ENCODE results near the gene CCDC194.
A peak's percentile ranks its signal among the peaks of the same experiment; 100 is the strongest.

Gene CCDC194

DNA sequence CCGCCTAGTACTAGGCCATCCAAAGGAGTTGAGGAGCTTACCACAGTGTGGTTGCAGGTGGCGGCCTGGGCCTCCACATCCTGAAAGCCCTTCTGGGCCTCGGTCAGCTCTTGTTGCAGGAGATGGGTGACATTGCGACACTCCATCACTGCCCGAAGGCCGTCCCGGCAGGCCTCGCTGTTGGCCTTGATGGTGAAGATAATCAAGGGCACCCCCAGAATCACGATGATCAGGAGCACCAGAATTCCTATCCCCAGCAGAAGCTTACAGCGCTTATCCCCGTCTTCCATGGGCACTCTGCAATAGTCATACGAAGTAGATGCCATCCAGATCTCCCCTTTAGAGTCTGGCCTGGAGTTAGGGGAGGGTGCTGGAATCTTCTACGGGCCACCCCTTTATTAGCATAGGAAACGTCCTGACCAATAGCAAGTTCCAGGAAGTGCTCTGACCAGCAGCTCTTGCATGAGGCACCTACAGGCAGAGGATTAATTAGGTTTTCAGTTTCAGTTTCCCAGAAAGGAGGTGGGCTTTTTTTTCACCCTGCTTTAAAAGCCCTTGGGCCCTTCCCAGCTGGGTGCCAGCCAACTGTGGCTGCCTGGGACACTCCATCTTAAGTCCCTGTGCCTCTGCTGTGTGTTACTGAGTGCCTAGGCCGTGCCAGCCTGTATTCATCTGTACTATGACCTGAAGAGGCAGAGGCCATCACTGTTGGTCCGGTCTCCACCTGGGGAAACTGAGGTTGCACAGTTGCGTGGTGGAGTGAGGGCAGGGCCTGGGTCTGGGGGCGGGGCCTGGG is 11.5 kb upstream of the CCDC194 start, which contains the start of gene BST2:
Gene BST2 (minus strand): TSS at position 381 of the 796 bp plus-strand sequence. CDS start 55 bp downstream, at position 326.
- DNase-seq, result no peak

DNA sequence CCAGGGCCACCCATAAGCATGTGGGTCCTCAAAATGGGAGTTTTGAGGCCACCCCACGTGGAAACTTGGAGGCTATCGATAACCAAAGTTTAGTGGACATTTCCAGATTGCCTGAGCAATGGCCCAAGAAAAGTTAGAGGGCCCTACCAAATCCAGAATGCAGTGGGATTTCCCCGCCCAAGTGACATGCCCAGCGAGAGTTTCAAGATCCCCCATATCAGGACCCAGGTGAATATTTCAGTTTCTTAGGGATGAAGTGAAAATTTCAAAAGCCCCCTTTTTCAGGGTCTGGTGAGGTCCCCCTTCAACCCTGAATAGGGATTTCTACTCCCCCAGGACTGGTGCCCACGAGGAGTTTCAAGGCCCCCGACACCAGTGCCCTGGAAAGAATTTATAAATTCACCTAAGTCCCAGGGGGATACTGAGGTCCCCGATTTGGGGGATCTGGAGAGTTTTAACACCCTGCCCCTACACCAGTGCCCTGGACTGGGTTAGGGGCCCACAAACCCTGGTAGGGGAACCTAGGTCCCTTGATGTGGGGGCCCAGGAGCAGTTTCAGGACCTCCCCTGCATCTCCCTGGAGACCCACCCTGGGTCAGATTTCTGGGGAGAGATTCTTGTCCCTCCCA is 10.7 kb upstream of the CCDC194 start:
- DNase-seq, result no peak

DNA sequence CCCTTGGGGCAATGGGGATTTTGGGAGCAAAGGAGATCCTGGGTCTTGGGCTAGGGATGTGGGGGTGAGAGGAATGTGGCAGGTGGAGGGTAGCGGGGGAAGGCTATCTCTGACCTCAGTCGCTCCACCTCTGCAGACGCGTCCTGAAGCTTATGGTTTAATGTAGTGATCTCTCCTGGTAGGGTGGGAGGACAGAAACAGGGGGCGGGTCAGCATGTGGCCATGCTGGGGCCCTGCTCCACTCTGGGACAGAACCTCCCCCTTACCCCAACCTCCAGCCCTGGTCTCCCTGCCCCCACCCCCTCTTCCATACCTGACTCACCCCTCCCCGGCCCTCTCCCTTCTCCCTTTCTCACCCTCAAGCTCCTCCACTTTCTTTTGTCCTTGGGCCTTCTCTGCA is 10.0 kb upstream of the CCDC194 start:
- DNase-seq, result no peak

DNA sequence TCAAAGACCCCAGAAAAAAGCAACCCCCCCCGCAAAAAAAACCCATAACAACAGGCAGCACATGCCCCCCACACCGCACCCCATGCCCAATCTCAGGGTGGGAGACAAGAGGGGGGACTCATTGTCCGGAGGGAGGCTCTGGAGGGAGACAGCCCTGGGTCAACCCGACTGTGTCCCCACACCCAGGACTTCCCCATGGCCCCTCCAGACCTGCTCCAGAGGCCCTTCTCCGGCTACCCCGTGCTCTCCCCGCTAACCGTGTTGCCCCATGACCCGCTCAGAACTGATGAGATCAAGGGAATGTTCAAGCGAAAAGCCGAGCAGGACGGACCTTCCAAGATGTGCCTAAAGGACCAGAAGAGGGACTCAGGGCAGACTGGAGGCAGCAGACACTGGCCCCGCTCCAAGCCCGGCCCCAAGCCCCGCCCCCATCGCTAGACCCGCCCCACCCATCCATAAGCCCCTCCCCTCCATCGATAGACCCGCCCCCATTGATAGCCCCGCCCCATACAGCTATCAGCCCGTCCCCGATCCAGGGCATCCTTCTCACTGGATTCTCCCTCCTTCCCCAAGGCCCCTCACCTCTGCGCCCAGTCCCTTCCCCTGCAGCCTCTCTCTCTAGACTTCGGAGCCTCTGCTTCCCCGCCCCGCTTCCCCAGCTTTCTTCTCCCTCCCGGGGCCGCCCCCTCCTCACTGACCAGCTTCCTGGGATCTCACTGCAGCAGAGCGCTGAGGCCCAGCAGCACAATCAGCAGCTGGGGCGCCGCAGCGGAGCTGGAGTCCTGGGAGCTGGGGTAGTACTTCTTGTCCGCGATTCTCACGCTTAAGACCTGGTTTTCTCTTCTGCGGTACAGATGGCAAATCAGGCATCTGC is 9.2 kb upstream of the CCDC194 start:
- DNase-seq, result no peak

DNA sequence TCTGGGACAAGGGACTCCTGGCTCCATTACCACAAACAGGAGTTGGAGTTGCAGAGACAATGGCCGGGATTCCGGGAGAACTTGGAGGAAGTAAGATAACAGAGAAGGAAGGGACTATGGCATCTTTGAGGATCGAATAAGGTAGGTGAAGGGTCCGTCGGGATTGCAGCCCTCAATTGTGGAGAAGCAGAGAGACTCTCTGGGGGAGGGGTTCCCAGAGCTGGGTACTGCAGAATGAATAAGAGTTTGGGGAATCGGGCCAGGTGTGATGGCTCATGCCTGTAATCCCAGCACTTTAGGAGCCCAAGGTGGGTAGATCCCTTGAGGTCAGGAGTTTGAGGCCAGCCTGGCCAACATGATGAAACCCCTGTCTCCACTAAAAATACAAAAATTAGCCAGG is 7.6 kb upstream of the CCDC194 start:
- no peak for DNase-seq

DNA sequence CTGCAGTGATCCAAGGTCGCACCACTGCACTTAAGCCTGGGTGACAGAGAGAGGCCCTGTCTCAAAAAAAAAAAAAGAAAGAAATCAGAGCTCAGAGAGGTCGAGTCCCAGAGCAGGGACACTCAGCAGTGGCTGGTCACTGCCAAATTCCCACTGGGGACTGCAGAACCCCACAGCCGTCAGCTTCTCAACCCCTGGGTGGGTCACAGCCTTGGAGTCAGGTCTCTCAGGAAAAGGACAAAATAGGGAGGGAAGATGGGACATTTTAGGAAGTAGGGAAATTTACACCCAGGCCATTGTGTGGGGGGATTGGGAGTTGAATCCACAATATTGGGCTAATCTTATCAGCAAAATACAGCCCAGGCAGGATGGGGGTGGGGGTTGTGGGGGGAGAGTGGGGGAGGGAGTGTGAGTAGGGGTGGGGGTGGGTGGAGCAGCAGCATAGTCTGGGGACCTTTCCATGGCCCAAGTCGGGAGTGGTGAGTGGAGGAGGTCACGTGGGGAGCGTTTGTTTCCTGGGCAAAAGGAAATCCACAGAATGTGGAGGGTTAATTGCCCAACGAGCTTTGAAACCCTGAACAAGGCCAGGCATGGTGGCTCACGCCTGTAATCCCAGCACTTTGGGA is 5.0 kb upstream of the CCDC194 start:
- no peak for DNase-seq

DNA sequence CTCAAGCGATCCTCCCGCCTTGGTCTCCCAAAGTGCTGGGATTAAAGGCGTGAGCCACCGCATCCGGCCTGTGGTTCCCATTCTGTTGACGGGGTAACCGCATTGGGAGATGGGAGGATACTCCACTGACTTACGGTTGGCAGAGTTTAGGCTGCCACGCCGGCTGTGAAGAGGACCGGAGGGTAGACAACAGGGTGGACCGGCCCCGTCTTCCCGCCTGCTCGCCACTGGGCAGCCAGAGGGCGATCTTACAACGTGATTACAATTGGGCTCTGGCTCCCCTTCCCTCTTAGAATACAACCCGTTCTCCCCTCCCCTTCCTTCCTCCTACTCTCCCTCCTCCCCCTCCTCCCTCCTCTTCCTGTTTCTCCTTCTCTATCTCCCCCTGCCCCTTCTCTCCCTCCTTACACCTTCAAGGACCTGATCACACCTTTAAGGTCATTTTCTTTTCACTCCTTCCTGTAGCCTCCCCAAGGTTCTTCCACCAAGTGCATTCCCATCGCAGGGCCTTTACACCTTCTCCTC is 957 bp upstream of the CCDC194 start:
- DNase-seq, result peak; percentile 63

DNA sequence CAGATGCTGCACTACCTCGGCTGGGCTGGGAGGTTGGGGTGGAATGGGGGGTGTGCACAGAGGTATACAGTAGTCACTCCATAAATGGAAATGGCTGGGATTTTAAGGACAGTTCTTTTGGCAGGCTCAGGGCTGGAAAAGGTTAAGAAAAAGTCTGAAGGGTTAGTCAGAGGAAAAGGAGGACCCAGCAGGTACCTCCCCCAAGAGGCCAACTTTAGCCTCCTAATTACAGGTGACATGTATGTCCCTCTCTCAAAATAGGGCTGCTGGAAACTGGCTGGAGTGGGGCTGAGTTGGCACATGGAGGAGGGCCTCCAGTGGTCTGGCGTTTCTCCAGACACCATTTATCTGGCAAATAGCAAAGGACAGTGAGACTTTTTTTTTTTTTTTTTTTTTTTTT is 994 bp downstream of the CCDC194 start:
- no peak for DNase-seq

DNA sequence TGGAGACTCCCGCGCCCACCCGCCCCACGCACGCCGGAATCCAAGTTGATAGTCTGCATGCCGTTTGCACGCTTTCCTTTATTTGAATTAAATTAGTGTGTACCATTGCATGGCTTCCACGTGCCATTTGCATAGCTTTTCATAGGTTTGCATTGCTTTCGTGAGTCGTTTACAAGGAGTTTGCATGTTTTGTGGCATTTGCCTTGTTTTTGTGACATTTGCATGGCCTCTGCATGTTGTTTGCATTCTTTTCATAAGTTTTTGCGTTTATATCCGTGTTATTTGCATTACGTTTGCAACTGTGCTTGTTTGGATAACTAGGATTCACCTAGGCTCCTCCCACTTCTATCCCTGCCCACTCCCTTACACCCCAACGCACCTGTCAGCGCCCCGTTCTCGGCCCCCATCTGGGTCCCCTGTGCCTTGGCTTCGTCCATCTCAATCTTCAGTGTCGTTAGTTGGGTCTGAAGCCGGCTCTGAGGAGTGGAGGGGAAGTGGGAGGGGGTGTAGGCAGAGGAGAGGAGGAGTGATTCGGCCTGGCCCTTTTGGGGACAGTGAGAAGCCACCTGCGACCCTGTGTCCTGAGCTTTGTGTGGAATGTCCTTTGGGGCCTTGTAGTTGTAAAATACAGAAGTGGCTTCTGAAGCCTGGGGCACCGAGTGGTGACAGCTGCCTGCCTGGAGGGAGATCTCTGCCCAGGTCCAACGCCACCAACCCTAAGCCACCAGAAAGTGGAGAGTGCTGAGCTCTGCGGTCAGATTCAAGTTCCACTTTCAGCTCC is 2.4 kb downstream of the CCDC194 start:
- DNase-seq, result no peak

DNA sequence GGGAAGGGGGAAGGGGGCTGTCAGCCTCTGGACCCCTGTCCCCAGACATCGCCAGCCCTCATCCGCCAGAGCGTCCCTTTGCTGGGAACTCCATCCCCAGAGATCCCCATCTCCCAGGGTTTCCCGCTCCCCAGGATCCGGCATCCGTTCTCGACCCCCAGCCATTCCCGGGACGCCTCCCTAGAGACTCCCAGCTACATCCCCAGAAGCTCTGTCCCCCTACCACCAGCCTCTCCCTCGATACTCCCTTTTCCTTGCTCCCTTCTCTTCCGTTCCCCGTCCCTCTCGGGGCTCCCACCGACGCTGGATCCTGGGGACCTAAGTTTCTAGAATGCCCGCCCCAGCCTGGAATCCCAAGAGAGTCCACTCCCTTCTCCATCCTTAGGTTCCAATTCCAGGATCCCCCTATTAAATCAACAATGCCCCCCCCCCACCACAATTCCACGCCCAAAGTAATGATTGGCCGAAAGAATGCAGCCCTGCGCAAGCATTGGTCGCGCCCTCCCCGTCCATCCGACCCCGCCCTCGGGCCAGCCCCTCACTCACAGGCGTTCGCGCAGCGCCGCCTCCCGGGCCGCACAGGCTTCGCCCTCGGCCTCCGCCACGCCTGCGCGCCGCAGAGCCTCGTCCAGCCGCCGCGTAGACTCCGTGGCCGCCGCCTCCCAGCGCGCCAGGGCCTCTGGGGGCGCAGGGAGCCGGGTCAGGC is 3.2 kb downstream of the CCDC194 start:
- peak; percentile 74 for DNase-seq

DNA sequence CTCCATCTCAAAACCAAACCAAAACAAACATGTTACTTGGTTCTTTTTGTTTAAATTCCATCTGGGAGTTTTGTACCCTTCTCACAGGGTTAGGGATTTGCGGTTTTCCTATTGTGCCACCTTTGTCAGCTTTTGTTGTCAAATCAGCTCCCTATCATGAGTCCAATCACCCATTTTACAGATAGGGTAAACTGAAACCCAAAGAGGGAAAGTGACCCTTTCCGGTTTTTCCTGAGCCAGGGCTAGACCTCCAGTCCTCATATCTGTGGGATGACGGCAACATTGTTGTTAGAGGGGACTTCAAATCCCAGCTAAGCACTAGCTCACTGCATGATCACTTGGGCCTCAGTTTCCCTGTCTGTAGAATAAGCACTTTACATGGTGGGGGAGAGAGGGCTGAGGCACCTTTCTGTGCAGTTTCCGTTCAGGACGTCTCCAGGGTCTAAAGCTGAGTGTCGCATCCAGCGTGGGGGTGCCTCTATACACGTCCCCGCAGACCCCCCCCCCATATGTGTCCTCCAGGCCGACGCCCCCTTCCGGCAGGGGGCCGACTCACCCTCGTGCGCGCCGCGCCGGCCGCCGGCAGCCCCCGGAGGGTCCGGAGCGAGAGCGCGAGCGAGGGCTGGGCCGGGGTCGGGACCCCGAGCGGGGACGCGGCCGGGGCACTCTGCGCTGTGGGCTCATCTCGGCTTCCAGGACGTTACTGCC is 3.9 kb downstream of the CCDC194 start:
- DNase-seq, result no peak

DNA sequence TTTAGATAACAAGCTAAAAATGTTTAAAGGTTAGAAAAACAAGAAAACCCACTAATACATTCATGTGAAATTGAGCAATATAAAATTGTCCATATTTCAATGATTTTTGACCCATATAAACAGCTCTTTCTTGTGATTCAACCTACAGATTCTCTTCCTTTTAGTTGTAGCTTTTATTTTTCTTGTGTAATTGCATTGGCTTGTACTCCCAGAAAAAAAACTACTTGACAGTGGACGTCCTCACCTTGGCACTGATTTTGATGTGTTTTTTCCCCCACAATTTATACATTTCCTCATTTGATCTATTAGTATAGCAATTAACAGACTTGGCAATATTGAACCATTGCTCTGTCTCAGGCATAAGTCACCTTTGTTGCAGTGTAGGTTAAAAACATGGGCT is 4.7 kb downstream of the CCDC194 start:
- no peak for DNase-seq

DNA sequence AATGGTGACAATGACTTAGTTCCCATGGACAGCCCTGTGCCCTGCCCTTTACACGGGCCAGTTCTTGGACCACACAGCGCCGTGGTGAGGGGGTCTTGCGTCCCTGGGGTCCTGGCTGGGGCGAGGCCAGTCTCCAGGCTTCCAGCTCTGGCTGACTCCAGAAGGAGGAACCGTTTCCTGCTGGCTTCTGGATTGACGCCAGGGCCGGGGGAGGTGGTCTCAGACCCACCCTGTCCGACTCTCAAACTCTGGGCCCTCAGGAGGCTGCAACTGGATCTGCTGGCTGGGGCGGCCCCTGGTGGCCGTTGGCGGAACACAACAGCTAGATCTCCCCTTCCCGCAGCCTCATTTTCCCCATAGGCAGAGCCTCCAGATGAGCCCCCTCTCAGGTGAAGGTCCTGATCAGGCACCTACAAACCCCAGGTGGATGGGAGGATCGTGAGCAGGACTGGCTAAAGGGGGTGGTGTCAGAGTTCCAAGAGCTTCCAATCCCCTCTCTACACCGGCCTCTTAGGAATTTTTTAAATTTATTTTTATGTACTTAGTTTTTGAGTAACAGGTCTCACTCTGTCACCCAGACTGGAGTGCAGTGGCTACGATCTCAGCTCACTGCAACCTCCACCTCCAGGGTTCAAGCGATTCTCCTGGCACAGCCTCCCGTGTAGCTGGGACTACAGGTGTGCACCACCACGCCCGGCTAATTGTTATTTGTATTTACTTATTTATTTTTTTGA is 8.0 kb downstream of the CCDC194 start:
- DNase-seq, result peak; percentile 46

DNA sequence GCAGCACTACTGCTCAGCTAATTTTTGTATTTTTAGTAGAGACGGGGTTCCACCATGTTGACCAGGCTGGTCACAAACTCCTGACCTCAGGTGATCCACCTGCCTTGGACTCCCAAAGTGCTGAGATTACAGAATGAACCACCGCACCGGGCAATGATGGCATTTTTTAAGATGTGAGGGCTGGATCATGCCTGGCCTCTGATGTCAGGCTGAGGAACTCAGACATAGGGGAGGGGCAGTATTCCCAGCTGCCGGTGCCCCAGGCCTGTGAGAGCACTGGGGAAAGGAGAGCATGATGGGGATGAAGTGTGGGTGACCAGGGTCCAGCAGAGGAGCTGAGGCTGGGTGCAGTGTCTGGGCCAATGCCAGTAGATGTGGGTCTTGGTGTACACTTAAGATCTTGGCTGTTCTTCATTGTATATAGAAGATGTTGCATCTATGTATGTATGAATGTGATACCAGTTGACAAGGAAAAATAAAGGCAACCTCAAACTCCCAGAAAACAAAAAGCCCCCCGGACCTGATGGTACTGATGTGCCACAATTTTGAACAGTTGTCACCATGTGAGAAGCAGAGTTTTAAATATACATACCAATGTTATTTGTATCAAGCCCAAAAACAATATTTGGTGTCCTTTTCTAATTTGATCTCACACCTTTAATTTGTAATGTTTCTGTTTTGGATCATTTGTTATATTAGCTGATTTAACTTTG is 13.4 kb downstream of the CCDC194 start:
- DNase-seq, result no peak

DNA sequence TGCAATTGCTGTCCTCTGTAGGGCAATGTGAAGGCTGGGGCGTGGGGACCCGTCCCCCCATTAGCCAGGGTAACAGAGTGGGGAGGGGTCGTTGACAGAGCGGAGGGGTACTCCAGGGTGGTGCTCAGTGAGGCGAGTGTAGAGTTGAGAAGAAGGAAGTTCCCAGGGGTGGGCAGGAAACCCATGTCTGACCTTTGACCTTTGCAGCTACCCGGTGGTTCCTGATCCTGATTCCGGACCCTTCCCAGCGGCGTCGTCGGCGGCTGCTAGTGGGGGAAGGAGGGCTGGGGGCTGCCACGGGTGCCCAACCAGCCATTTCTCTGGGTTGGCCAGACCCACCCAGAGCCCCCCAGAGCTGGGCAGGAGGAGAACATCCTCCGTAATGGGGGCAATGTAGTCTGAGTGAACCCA is 14.8 kb downstream of the CCDC194 start:
- no peak for DNase-seq

DNA sequence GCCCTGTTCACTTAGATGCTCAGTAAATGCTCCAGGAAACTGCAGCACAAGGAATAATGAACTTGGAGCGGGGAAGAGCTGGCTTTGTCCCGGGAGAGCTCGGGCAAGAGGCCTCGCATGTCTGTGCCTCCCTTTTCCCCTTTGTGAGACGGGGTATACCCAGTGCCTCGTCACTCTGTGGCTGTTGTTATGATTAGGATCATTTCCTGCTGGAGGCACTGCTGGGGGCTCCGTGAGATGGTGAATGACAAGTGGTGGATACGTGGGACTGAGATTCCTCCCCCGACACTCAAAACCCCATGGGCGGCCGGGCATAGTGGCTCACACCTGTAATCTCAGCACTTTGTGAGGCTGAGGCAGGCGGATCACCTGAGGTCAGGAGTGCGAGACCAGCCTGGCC is 15.7 kb downstream of the CCDC194 start:
- no peak for DNase-seq

DNA sequence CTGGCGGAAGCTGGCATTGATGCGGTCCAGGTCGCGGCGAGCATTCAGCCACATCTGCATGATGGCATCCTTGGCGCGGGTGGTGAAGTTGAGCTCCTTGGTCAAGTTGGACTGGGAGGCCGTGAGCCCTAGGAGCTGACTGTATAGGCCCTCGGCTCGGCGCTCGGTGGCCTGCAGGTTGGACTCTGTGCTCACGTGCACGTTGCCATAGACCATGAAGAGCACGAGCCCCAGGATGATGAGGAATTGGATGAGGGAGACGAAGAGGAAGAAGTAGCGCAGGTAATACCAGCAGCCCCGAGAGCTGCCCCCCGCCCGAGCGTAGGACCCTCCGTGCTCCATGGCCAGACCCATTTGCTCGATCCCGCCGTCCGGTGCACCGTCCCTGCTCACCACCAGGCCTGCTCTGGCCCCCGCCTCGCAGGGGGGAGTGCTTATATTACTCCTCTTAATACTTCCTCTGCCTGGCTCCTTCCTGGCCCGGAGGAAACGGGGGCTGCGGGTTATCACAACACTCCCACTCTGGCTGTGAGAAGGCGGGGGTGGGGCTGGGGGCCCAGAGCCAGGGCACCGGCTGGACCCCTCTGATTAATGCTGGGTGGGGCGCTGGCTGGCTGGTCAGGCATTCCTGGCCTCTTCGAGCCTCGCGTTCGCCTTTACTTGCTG is 16.9 kb downstream of the CCDC194 start, which contains the start of gene PLVAP:
Gene PLVAP (minus strand): TSS at position 408 of the 666 bp plus-strand sequence. CDS start 54 bp downstream, at position 354.
- DNase-seq, result no peak

DNA sequence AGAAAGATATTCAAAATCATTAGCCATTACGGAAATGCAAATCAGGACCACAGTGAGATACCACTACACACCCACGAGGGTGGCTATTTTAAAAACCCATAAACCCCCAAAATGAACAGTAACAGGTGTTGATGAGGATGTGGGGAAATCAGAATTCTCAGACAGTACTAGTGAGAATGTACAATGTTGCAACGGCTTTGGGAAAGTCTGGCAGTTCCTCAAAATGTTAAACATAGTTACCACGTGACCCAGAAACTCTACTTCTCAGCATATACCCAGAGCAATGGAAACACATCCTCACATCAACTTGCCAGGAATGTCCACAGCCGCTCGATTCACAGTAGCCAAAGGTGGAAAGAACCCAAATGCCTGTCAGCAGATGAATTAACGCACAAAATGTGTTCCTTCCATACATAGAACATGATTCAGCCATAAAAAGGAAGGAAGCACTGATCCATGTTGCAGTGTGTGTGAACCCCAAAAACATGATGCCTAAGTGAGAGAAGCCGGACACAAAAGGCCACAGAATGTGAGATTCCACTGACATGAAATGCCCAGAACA is 23.9 kb downstream of the CCDC194 start:
- no peak for DNase-seq

Data from activated T-cell treated with anti-CD3 and anti-CD28 coated beads for 4 hours (primary cell).